ENCODE data around the gene SCP2. TPM values are rescaled to one million over a fixed set of nuclear protein-coding genes. Genes with fewer than 3 reads are reported as not detected.

The SCP2 gene
- total RNA-seq, 2 donors from 2014 or later: 69.3 to 99.4 TPM

- H3K4me1 ChIP-seq (ENCODE audit: control insufficient read depth, insufficient read depth, low read length): peaks cover 6% of the 10 kb centered on the region
- DNase-seq: no peak
- peaks cover 3% of the 10 kb centered on the region for H3K36me3 Mint-ChIP-seq (ENCODE audit: low read depth)
- H3K27ac ChIP-seq (ENCODE audit: low read depth, low read length): no peak overlapping the region
- no peaks in the 10 kb centered on the region for H3K27me3 ChIP-seq (ENCODE audit: control insufficient read depth, insufficient read depth, low read length, poor library complexity, severe bottlenecking)
- H3K36me3 ChIP-seq (ENCODE audit: control insufficient read depth, insufficient read depth, low read length): no peaks in the 10 kb centered on the region
- H3K4me1 Mint-ChIP-seq: peaks cover 36% of the 10 kb centered on the region
- 86 to 90% methylated on average over 2 to 3 of the region's 3 CpGs for WGBS, 2 experiments (ENCODE audit: insufficient coverage in 1 of 2, insufficient read length in 1 of 2)
- H3K9ac ChIP-seq (ENCODE audit: extremely low read depth, low read length, poor library complexity, severe bottlenecking): no peak overlapping the region
- H3K4me3 ChIP-seq (ENCODE audit: low read length): no peak overlapping the region
- no peak overlapping the region for H3K27ac Mint-ChIP-seq
- no peak overlapping the region for H3K4me3 Mint-ChIP-seq
- H3K9me3 Mint-ChIP-seq: no peaks in the 10 kb centered on the region
- H3K27me3 Mint-ChIP-seq (ENCODE audit: insufficient read depth): no peaks in the 10 kb centered on the region
- TF ChIP-seq, protein P1, sequence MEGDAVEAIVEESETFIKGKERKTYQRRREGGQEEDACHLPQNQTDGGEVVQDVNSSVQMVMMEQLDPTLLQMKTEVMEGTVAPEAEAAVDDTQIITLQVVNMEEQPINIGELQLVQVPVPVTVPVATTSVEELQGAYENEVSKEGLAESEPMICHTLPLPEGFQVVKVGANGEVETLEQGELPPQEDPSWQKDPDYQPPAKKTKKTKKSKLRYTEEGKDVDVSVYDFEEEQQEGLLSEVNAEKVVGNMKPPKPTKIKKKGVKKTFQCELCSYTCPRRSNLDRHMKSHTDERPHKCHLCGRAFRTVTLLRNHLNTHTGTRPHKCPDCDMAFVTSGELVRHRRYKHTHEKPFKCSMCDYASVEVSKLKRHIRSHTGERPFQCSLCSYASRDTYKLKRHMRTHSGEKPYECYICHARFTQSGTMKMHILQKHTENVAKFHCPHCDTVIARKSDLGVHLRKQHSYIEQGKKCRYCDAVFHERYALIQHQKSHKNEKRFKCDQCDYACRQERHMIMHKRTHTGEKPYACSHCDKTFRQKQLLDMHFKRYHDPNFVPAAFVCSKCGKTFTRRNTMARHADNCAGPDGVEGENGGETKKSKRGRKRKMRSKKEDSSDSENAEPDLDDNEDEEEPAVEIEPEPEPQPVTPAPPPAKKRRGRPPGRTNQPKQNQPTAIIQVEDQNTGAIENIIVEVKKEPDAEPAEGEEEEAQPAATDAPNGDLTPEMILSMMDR (conservative IDR thresholded peaks at IDR 0.05): no peak
- no peaks in the 10 kb centered on the region for H3K9me3 ChIP-seq (ENCODE audit: control insufficient read depth, low read length)
Measured at GRCh38 chr1:53048960-53049573, 122.0 kb downstream of the SCP2 start.

DNA sequence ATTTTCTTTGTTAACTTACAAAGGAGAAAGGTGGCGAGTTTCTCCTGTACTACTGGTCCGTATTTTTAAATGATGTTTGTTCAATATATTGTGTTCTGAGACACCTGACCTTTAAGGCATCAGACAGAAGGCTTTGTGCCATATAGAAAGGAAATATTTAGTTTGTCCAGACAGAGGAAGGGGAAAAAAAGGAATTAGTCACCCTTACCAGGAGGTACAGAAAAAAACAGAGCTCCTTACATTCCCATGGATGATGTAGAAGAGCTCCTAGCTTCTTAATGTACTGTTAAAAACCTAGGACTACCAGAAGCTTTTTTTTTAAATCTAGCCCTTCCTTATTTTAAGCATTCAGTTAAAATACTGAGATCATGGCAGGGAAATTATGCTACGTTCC, 122.5 kb downstream of the SCP2 start:
- Histone ChIP-seq H3K27ac (ENCODE audit: low read depth, low read length) (no peak overlapping the region), H3K4me3 (ENCODE audit: low read length) (no peak overlapping the region), H3K9ac (ENCODE audit: extremely low read depth, low read length, poor library complexity, severe bottlenecking) (no peak overlapping the region), H3K4me1 (ENCODE audit: control insufficient read depth, insufficient read depth, low read length) (peaks cover 6% of the 10 kb centered on the region), H3K27me3 (ENCODE audit: control insufficient read depth, insufficient read depth, low read length, poor library complexity, severe bottlenecking) (no peaks in the 10 kb centered on the region), H3K9me3 (ENCODE audit: control insufficient read depth, low read length) (no peaks in the 10 kb centered on the region), H3K36me3 (ENCODE audit: control insufficient read depth, insufficient read depth, low read length) (no peaks in the 10 kb centered on the region)
- Mint-ChIP-seq H3K9me3 (no peaks in the 10 kb centered on the region), H3K4me3 (no peak overlapping the region), H3K4me1 (peaks cover 36% of the 10 kb centered on the region), H3K36me3 (ENCODE audit: low read depth) (peaks cover 3% of the 10 kb centered on the region), H3K27me3 (ENCODE audit: insufficient read depth) (no peaks in the 10 kb centered on the region), H3K27ac (no peak overlapping the region)
- 86 to 94% methylated on average over 3 of the region's 3 CpGs for WGBS, 2 experiments (ENCODE audit: insufficient coverage in 1 of 2, insufficient read length in 1 of 2)
- no peak for DNase-seq
- TF ChIP-seq, protein P1 (conservative IDR thresholded peaks at IDR 0.05): no peak

DNA sequence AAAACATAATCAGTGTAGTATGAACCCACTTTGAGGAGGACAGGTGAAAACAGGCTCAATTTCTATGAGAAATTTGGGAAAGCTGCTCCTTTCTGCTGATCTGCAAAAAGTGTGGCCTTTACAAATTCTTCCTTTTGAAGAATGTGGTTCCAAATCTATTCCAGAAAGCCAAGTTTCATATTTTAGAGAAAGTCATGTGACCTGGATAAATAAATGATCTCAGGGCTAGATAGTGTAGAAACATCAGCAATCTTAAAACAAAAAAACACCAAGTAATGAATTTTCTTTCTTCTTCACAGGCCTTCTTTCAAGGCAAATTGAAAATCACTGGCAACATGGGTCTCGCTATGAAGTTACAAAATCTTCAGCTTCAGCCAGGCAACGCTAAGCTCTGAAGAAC, 123.2 kb downstream of the SCP2 start:
- TF ChIP-seq, protein P1 (conservative IDR thresholded peaks at IDR 0.05): no peak
- Mint-ChIP-seq H3K27me3 (ENCODE audit: insufficient read depth) (no peaks in the 10 kb centered on the region), H3K27ac (no peak overlapping the region), H3K4me1 (peaks cover 36% of the 10 kb centered on the region), H3K36me3 (ENCODE audit: low read depth) (peaks cover 3% of the 10 kb centered on the region), H3K9me3 (no peaks in the 10 kb centered on the region), H3K4me3 (no peak overlapping the region)
- Histone ChIP-seq H3K9ac (ENCODE audit: extremely low read depth, low read length, poor library complexity, severe bottlenecking) (no peak overlapping the region), H3K4me1 (ENCODE audit: control insufficient read depth, insufficient read depth, low read length) (peaks cover 6% of the 10 kb centered on the region), H3K36me3 (ENCODE audit: control insufficient read depth, insufficient read depth, low read length) (no peaks in the 10 kb centered on the region), H3K27ac (ENCODE audit: low read depth, low read length) (no peak overlapping the region), H3K27me3 (ENCODE audit: control insufficient read depth, insufficient read depth, low read length, poor library complexity, severe bottlenecking) (no peaks in the 10 kb centered on the region), H3K9me3 (ENCODE audit: control insufficient read depth, low read length) (no peaks in the 10 kb centered on the region), H3K4me3 (ENCODE audit: low read length) (no peak overlapping the region)
- WGBS, 2 experiments (ENCODE audit: insufficient coverage in 1 of 2, insufficient read length in 1 of 2): 92% methylated on average over 2 of the region's 2 CpGs; no CpG with 5 or more reads in 1 of the 2 experiments
- peak; percentile 6 for DNase-seq

Data from endodermal cell (in vitro differentiated cells).